ENCODE measurements around the gene RBM33.
A peak's percentile ranks its signal among the peaks of the same experiment; 100 is the strongest.

Gene RBM33

GRCh38 chr7:155713384-155713783 is 68.9 kb downstream of the RBM33 start:
- DNase-seq (no peak), ATAC-seq (replicated peaks) (no peak)
- peaks cover 25 to 40% of the 10 kb centered on the region in 2 donors for H3K4me1 Mint-ChIP-seq (ENCODE audit: low read depth in 2 of 2)
- peak overlapping the region; percentile 50 to 59 for H3K27ac Mint-ChIP-seq
- no peaks in the 10 kb centered on the region for H3K9me3 Mint-ChIP-seq
- no peak overlapping the region for H3K4me3 Mint-ChIP-seq
- H3K27me3 Mint-ChIP-seq = no peaks in the 10 kb centered on the region
- H3K36me3 Mint-ChIP-seq (ENCODE audit: insufficient read depth) = peaks cover 37% of the 10 kb centered on the region

- H3K27ac Mint-ChIP-seq = peak overlapping the region in 1 of 2 donors; percentile 59
- no peaks in the 10 kb centered on the region for H3K9me3 Mint-ChIP-seq
- no peak overlapping the region for H3K4me3 Mint-ChIP-seq
- H3K27me3 Mint-ChIP-seq = no peaks in the 10 kb centered on the region
- no peak for ATAC-seq (replicated peaks)
- peaks cover 25 to 47% of the 10 kb centered on the region in 2 donors for H3K4me1 Mint-ChIP-seq (ENCODE audit: low read depth in 2 of 2)
- no peak for DNase-seq
- H3K36me3 Mint-ChIP-seq (ENCODE audit: insufficient read depth) = peaks cover 43% of the 10 kb centered on the region
Measured at GRCh38 chr7:155714702-155715101, 70.2 kb downstream of the RBM33 start.

- ATAC-seq (replicated peaks) = no peak
- no peaks in the 10 kb centered on the region for H3K9me3 Mint-ChIP-seq
- peaks cover 43% of the 10 kb centered on the region for H3K36me3 Mint-ChIP-seq (ENCODE audit: insufficient read depth)
- peaks cover 25 to 47% of the 10 kb centered on the region in 2 donors for H3K4me1 Mint-ChIP-seq (ENCODE audit: low read depth in 2 of 2)
- H3K4me3 Mint-ChIP-seq = no peak overlapping the region
- H3K27ac Mint-ChIP-seq = no peak overlapping the region
- no peak for DNase-seq
- no peaks in the 10 kb centered on the region for H3K27me3 Mint-ChIP-seq
Measured at GRCh38 chr7:155715111-155715805, 70.8 kb downstream of the RBM33 start.

GRCh38 chr7:155717010-155717744 is 72.7 kb downstream of the RBM33 start:
- Mint-ChIP-seq H3K9me3 (no peaks in the 10 kb centered on the region), H3K4me1 (ENCODE audit: low read depth in 2 of 2) (peaks cover 30 to 54% of the 10 kb centered on the region in 2 donors), H3K4me3 (no peak overlapping the region), H3K27me3 (no peaks in the 10 kb centered on the region), H3K27ac (no peak overlapping the region), H3K36me3 (ENCODE audit: insufficient read depth) (peaks cover 48% of the 10 kb centered on the region)
- DNase-seq (no peak), ATAC-seq (replicated peaks) (no peak)

GRCh38 chr7:155721056-155721455 is 76.6 kb downstream of the RBM33 start:
- no peak for ATAC-seq (replicated peaks)
- no peak for DNase-seq
- Mint-ChIP-seq H3K4me1 (ENCODE audit: low read depth in 2 of 2) (peaks cover 7 to 48% of the 10 kb centered on the region in 2 donors), H3K27me3 (no peaks in the 10 kb centered on the region), H3K4me3 (no peak overlapping the region), H3K9me3 (no peaks in the 10 kb centered on the region), H3K36me3 (ENCODE audit: insufficient read depth) (peaks cover 41% of the 10 kb centered on the region), H3K27ac (peak overlapping the region in 1 of 2 donors; percentile 76)

GRCh38 chr7:155722118-155722517 is 77.7 kb downstream of the RBM33 start:
- no peak overlapping the region for H3K4me3 Mint-ChIP-seq

GRCh38 chr7:155722936-155723335 is 78.5 kb downstream of the RBM33 start:
- peaks cover 7 to 40% of the 10 kb centered on the region in 2 donors for H3K4me1 Mint-ChIP-seq (ENCODE audit: low read depth in 2 of 2)
- H3K27ac Mint-ChIP-seq = no peak overlapping the region
- no peak for ATAC-seq (replicated peaks)
- peaks cover 30% of the 10 kb centered on the region for H3K36me3 Mint-ChIP-seq (ENCODE audit: insufficient read depth)
- H3K27me3 Mint-ChIP-seq = no peaks in the 10 kb centered on the region
- DNase-seq = no peak
- no peaks in the 10 kb centered on the region for H3K9me3 Mint-ChIP-seq
- no peak overlapping the region for H3K4me3 Mint-ChIP-seq

More at GRCh38 chr7:155722118-155722517, 77.7 kb downstream of the RBM33 start:
- H3K4me1 Mint-ChIP-seq (ENCODE audit: low read depth in 2 of 2) = peaks cover 7 to 44% of the 10 kb centered on the region in 2 donors
- H3K27me3 Mint-ChIP-seq = no peaks in the 10 kb centered on the region
- no peak for ATAC-seq (replicated peaks)
- peaks cover 33% of the 10 kb centered on the region for H3K36me3 Mint-ChIP-seq (ENCODE audit: insufficient read depth)
- no peaks in the 10 kb centered on the region for H3K9me3 Mint-ChIP-seq
- peak overlapping the region; percentile 11 to 53 for H3K27ac Mint-ChIP-seq
- no peak for DNase-seq

- H3K4me1 Mint-ChIP-seq (ENCODE audit: low read depth in 2 of 2) = peaks cover 16 to 37% of the 10 kb centered on the region in 2 donors
- H3K27me3 Mint-ChIP-seq = no peaks in the 10 kb centered on the region
- DNase-seq (no peak), ATAC-seq (replicated peaks) (no peak)
- no peak overlapping the region for H3K27ac Mint-ChIP-seq
- H3K36me3 Mint-ChIP-seq (ENCODE audit: insufficient read depth) = peaks cover 33% of the 10 kb centered on the region
- no peaks in the 10 kb centered on the region for H3K9me3 Mint-ChIP-seq
- H3K4me3 Mint-ChIP-seq = no peak overlapping the region
Measured at GRCh38 chr7:155724327-155725005, 80.0 kb downstream of the RBM33 start.

- DNase-seq (no peak), ATAC-seq (replicated peaks) (no peak)
- Mint-ChIP-seq H3K4me1 (ENCODE audit: low read depth in 2 of 2) (peaks cover 18 to 40% of the 10 kb centered on the region in 2 donors), H3K36me3 (ENCODE audit: insufficient read depth) (peaks cover 35% of the 10 kb centered on the region), H3K27ac (peak overlapping the region in 1 of 2 donors; percentile 71), H3K4me3 (no peak overlapping the region), H3K9me3 (no peaks in the 10 kb centered on the region), H3K27me3 (no peaks in the 10 kb centered on the region)
Measured at GRCh38 chr7:155725006-155725355, 80.5 kb downstream of the RBM33 start.

GRCh38 chr7:155727616-155728015 is 83.2 kb downstream of the RBM33 start:
- DNase-seq (no peak), ATAC-seq (replicated peaks) (no peak)
- peaks cover 47% of the 10 kb centered on the region for H3K36me3 Mint-ChIP-seq (ENCODE audit: insufficient read depth)
- H3K4me1 Mint-ChIP-seq (ENCODE audit: low read depth in 2 of 2) = peaks cover 21 to 52% of the 10 kb centered on the region in 2 donors
- peak overlapping the region in 1 of 2 donors; percentile 75 for H3K27ac Mint-ChIP-seq
- H3K4me3 Mint-ChIP-seq = no peak overlapping the region
- no peaks in the 10 kb centered on the region for H3K27me3 Mint-ChIP-seq
- H3K9me3 Mint-ChIP-seq = no peaks in the 10 kb centered on the region

GRCh38 chr7:155728116-155728515 is 83.7 kb downstream of the RBM33 start:
- Mint-ChIP-seq H3K36me3 (ENCODE audit: insufficient read depth) (peaks cover 51% of the 10 kb centered on the region), H3K4me3 (no peak overlapping the region), H3K9me3 (no peaks in the 10 kb centered on the region), H3K27ac (peak overlapping the region; percentile 74 to 75), H3K4me1 (ENCODE audit: low read depth in 2 of 2) (peaks cover 24 to 56% of the 10 kb centered on the region in 2 donors), H3K27me3 (no peaks in the 10 kb centered on the region)
- DNase-seq (no peak), ATAC-seq (replicated peaks) (no peak)

- no peaks in the 10 kb centered on the region for H3K9me3 Mint-ChIP-seq
- ATAC-seq (replicated peaks) (no peak), DNase-seq (no peak)
- H3K27ac Mint-ChIP-seq = peak overlapping the region; percentile 75 to 79
- H3K4me1 Mint-ChIP-seq (ENCODE audit: low read depth in 2 of 2) = peaks cover 33 to 51% of the 10 kb centered on the region in 2 donors
- peaks cover 50% of the 10 kb centered on the region for H3K36me3 Mint-ChIP-seq (ENCODE audit: insufficient read depth)
- no peaks in the 10 kb centered on the region for H3K27me3 Mint-ChIP-seq
- no peak overlapping the region for H3K4me3 Mint-ChIP-seq
Measured at GRCh38 chr7:155729847-155730246, 85.4 kb downstream of the RBM33 start.

GRCh38 chr7:155731380-155731779 is 86.9 kb downstream of the RBM33 start:
- ATAC-seq (replicated peaks) (no peak), DNase-seq (no peak)
- peak overlapping the region; percentile 54 to 63 for H3K27ac Mint-ChIP-seq
- H3K4me3 Mint-ChIP-seq = no peak overlapping the region
- no peaks in the 10 kb centered on the region for H3K27me3 Mint-ChIP-seq
- H3K9me3 Mint-ChIP-seq = no peaks in the 10 kb centered on the region
- H3K4me1 Mint-ChIP-seq (ENCODE audit: low read depth in 2 of 2) = peaks cover 33 to 52% of the 10 kb centered on the region in 2 donors
- peaks cover 55% of the 10 kb centered on the region for H3K36me3 Mint-ChIP-seq (ENCODE audit: insufficient read depth)

Measured in effector memory CD8-positive, alpha-beta T cell (primary cell).